T-helper 2 cell (primary cell): Measurements from ENCODE around the gene CSNK1A1.
"Not testable (repeated sequence)": the region's sequence is repeated elsewhere in the genome, so short reads cannot be mapped to it uniquely, and the experiment has no call there.

Experiments
- DNase-seq, 5 experiments: peaks; one replicate each; pipeline versions ENCODE4 v3.0.0 to v3.0.0-alpha.2; 2012 to 2022

Gene CSNK1A1

DNA sequence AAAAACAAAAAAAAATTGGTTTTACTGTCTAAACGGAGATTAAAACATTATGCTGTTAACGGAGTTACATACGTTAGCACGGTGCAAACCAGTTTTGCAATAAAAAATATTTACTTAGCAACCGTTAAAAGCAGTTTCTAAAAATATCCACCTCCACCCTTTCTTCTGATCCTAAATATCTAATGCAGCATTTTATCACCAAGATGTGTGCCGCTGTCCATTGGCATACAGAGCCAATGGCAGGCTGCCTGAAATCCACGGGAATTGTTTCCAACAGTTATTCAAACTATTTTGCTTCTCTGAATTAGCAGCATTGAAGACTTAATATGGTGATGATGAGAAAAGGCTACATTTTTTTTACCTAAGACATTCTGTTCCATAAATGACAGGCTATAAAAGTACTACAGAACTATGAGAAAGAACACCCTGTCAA, 61.6 kb downstream of the CSNK1A1 start:
- DNase-seq = no peak

DNA sequence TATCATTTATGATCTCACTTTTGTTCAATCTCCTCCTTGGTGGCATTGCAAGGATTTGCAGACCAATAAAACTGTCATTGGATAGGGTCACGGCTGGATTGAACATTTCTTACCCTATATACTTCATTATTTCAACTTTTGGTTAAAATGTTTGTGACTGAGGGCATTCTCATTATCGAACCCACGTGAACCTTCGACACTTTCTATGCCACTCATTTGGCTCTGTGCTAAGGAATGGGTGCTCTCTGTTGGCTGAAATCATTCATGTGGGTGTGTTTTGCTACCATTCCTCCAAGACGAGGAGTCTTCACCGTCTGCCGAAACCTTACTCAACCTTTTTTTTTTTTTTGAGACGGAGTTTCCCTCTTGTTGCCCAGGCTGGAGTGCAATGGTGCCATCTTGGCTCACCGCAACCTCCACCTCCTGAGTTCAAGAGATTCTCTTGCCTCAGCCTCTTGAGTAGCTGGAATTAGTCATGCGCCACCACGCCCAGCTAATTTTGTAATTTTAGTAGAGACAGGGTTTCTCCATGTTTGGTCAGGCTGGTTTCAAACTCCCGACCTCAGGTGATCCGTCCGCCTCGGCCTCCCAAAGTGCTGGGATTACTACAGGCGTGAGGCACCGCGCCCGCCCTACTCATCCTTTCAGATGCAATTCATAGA, 62.5 kb downstream of the CSNK1A1 start:
- no peak for DNase-seq

DNA sequence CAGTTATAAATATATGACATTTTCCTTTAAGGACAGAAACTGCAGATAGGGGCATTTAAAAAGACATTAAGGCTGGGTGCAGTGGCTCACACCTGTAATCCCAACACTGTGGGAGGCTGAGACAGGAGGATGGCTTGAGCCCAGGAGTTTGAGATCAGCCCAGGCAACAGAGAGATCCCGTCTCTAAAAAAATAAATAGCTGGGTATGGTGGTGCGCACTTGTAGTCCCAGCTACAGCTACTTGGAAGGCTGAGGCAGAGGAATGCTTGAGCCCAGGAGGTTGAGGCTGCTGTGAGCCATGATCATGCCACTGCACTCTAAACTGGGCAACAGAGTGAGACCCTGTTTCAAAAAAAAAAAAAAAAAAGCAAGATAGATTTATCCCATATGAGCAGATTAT, 63.6 kb downstream of the CSNK1A1 start:
- no peak for DNase-seq

DNA sequence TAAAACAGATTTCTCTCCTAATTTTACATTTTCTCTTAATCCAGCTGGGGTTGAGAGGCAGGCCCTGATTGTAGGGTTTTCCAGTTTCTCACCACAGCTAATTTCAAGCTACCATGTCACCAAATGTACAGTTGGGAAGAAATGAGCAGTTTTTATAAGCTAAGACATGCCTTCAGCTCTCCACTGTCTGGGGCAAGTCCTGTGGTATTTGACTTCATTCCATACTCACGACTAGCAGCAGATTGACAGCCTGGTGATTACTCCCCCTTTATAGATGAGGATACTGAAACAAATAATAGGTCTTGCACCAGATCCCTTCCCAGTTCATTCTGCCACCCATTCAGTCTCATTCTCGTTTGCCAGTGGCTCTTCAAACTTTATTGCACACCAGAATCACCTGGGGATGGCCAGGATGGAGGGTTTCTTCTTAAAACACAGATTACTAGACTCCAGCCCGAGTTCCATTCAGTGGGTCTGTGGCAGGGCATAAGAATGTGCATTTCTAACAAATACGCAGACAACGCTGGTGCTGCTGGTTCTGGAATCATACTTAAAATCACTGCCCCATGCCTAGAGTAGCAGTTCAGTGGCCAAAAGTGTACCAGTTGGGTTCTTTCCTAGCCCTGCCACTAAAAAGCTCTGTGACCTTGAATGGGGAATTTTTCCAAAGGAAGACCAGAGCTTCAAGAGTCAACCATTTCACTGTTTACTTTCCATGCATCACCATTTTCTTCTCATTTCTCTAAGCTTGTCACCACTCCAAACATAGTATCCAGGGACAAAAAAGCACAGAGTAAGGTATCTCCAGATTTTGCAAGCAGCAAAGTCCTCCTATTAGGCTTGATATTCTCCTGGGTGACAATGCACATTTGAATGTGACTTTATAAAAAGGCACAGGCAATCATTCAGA, 64.3 kb downstream of the CSNK1A1 start:
- no peak for DNase-seq

DNA sequence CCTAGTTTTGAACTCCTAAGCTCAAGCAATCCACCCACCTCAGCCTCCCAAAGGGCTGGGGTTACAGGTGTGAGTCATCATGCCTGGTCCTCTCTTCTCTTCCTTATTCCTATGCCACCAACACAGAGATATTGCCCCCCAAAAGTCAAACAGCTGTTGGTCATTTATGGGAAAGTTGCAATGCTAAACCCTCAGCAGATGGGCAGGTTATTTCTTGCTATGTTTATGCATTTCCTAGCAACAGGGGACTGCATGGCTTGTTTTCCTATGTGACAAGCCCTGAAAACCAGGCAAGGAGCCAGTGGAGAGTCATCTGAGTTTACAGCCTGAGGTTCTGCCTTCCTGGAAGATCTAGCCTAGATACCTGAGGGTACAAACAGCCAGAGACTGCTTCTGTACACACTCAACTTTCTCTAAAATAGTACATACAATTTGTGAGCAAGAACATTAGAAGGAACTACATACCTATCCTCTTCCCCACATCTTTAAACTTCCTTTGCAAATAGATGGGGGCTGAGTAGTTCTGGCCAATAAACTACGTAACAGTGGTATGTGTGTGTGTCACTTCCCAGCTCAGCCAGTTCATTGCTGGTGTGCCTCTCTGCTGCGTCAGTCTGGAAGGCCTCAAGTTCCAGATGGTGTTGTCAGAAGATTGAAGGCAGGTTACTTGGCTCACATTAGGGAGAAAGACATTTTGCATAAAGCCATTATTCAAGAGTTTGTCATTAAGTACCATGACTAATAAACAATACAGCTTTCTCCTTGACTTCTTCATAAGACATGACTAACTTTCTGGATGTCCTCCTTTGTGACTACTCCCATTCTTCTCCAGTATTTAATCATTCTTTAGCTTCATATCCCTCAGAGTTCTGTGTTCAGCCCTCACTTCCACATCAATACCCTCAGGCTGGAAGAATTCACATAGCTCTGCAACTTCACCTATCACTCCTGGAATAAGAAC, 65.3 kb downstream of the CSNK1A1 start:
- DNase-seq = no peak

DNA sequence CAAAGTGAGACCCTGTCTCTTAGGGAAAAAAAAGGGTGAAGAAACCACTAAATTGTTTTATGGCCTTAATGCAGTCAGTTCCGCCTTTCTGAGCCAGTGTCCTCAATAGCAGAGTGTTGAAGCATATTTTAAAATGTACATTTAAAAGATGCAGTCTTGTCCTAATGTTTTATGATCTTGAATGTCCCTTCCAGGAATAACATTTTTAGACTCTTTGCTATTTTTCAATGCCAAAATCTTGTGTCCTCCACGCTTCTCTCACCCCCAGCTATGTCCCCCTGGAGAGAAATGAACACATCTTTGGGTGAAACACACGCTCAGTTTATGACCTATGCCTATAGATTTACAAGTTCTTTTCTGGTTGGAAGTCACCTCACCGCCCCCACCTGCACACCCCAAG, 69.8 kb downstream of the CSNK1A1 start:
- no peak for DNase-seq

DNA sequence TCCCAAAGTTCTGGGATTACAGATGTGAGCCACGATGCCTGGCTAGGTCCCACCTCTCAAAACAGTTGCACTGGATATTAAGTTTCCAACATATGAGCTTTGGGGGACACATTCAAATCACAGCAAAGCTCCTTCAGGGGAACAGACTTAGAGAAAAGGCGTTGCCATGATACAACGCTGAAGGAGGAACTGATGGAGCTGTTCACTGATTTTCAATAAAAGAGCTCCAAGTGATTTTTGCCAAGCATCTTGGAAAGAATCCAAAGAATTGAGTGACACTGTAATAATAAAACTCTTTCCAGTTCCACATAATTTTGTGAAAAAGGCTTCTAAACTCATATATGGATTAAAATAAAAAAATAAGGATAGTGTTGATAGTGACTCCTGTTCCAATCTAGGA, 72.5 kb downstream of the CSNK1A1 start:
- DNase-seq = no peak

DNA sequence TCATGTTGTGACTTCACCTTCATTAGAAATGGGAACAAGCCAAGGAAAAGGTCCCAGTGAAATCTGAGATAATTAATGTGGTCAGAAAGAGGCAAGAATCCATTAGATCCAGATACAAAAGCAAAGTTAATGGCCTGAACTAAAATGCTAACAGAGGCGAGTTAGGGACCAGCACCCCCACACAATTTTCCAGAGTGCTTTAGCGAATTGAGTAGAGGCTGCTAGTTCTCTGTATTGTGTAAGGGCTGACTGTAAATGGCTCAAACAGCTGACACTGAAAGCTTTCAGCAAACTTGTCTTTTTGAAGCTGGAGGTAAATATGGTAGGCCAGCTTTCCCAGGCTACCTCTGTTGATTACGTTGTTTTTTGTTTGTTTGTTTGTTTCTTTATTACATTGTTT, 75.5 kb downstream of the CSNK1A1 start:
- no peak for DNase-seq

DNA sequence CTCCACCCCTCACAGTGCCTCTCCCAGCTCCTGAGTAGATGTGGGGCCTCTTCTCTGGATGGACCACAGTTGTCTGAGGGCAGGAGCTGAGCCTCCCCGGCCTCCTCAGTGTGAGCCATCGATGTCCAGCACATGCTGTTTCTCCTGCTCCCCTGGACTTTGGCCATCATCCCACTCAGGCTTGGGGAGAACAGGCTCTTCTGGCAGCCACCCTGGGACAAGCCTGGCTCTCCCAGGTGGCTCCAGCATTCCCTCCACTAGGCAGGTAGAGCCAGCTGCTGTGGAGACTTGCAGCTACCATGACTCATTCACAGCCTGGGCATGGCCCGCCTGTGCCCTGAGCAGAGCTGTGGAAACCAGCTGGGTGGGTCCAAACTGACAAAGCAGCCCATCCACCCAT, 77.0 kb downstream of the CSNK1A1 start:
- no peak for DNase-seq

DNA sequence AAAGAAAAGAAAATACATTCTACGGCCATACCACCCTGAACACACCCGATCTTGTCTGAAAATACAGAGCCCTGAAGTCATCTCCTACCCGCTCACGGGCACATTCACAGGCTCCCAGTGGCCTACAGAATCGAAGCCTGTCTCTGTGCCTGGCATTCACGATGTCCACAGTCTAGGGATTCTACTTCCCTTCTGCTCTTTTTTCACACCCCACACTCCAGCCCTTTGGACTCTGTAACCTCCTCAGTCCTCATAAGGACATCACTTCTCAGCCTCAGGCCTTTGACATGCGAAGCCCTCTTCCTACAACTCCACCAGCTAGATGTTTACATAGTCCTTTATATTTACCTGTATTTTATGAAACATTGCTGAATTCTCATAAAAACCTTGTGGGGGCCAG, 77.8 kb downstream of the CSNK1A1 start:
- DNase-seq = no peak

DNA sequence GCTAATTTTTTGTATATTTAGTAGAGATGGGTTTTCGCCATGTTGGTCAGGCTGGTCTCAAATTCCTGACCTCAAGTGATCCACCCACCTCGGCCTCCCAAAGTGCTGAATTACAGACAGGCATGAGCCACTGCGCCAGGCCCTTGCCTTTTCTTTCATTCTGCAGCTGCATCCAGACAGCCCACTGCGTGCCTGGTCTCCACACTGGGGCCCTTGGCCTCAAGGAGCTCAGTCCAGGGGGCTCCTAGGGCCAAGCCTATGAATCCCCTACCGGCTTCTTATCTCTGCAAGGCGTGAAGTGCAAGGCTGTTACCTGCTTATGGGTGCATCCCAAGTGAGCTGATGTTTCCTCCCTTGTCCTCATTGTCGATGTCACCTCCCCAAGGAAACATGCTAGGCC, 78.8 kb downstream of the CSNK1A1 start:
- DNase-seq = no peak

DNA sequence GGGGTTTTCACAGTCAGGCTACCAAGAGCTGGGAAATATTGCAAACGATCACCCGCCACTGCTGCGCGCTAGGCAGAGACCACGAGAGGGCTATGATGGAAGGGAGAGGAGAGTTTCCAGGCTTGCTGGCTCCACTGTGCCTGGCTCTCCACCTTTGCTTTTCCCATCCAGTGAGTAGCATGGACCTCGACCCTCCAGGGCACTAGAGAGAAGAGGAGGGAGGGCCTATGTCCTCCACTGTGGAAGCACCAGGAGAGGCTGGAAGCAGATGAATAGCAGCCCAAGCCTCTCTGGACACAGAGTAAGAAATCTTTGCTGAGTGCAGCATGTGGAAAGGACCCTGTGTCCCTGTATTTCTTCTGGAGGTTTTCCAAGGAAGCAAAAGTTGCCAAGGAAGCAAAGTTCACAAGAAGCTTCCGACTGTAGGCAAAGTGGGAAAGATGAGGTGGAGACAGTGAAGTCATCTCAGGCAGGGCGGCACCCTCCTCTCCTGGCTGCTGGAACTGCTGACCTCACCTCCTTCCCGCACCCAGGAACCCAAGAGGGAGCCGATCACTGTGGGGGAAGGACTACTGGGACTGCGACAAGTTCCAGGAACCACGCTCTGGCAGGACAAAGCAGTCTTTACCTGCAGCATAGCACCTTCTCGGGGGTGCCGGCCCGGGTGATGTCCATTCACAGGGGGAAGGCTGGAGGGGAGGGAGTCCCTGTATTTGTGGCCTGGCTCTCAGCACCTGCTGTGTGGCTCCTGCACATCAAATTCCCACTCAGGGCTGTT, 79.6 kb downstream of the CSNK1A1 start:
- no peak for DNase-seq

DNA sequence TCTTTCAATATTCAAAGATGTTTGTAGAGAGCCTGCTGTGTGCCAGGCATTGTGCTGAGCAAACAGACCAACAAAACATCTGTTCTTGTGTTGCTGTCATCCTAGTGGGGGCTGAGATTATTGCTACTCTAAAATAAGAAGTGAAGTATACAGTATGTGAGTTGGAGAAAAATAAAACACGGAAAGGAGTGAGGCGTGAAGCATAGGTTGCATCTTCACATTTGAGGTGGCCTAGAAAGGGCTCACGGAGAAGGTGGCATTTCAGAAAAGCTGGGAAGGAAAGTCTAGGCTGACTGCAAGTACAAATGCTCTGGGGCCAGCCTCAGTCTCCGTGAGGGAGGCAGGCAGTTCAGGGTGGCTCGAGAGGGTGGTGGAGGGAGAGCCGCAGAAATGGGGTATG, 80.3 kb downstream of the CSNK1A1 start:
- DNase-seq = no peak

DNA sequence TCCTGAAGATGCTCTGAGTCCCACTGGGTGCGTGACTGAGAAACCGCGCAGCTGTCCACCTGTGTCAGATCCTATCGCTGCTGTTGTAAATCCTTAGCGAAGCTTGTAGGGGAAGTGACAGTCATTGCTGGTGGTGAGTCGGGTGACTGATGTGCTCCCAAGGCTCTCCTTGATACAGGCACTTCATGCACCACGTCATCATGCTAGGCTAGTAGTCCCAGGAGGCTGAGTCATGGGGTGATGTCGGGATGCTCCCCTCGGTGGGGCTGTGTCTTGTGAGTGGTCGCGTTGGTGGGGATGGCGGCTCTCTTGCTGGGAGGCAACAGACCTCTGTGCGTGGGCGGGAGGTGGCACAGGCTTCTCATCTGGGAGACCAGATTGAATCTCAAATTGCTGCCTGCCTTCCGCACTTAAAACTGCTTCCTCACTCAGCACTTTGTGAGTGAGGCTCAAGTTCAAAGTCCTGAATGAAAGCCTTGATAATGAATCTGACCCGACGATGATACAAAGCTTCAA, 84.7 kb downstream of the CSNK1A1 start:
- no peak for DNase-seq

DNA sequence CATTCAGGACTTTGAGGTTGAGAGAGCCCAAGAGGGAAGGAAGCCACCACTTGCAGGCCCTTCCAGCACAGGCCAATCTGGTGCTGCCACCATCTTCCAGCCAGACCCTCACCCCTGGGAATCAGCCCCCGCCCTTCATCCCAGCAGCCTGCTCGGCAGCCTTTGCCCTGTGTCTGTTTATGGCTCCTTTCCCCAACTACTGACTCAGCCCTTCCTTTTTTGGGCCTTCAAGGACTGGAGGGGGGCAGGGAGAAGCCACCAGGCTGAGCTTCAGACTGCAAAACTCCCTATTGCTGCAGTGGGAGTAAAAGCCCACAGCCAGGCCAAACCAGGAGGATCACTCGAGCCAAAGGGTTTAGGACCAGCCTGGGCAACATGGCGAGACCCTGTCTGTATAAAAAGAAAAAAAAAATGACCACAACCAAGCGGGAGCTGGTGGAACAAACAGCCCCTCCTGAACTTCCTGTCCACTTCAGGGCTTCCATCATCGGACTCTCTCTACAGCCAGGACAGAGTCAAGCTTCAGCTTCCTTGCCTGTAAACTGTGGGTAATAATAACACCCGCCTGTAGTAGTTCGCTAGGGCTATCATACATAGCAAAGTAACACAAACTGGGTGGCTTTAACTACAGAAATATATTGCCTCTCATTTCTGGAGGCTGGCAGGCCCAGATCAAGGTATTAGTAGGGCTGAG, 86.3 kb downstream of the CSNK1A1 start:
- no peak for DNase-seq

DNA sequence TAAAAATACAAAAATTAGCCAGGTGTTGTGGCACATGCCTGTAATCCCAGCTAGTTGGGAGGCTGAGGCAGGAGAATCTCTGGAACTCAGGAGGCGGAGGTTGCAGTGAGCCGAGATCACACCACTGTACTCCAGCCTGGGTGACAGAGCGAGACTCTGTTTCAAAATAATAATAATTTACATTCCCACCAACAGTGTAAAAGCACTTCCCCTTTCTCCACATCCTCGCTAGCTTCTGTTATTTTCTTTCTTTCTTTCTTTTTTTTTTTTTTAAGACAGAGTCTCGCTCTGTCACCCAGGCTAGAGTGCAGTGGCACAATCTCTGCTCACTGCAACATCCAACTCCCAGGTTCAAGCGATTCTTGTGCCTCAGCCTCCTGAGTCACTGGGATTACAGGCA, 89.3 kb downstream of the CSNK1A1 start:
- not testable (repeated sequence) for DNase-seq

DNA sequence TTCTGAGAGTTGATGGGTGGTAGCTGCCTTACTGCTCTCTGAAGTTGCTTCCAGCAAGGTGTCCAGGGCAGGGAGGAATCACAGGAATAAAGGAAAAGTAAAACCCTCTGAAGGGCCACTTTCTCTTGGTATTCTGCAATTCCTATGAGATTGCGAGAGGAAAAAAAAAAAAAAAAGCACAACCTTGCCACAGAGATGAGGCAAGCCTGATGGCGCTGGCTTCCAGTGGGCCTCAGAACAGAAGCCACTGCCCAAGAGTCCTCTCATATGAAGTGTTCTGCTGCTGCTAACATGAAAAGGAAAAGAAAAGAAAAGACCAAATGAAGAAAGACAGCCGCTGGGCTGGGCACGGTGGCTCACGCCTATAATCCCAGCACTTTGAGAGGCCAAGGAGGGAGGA, 91.3 kb downstream of the CSNK1A1 start:
- DNase-seq = no peak

DNA sequence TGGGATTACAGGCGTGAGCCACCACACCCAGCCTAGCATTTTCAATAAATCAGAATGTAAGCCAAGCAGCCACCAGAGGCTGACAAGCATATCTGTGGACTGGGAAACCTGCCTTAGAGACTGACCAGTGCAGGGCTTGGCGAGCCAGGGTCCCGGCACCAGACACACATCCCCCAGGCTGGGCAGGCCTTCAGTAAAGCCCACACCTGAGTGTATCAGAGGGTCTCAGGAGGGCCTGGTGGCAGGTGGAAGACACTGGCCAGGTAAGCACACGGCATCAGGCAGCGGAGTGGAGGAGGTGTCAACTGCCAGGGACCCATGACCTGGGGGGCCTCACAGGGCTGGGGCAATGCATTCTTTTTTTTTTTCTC, 93.9 kb downstream of the CSNK1A1 start:
- no peak for DNase-seq

DNA sequence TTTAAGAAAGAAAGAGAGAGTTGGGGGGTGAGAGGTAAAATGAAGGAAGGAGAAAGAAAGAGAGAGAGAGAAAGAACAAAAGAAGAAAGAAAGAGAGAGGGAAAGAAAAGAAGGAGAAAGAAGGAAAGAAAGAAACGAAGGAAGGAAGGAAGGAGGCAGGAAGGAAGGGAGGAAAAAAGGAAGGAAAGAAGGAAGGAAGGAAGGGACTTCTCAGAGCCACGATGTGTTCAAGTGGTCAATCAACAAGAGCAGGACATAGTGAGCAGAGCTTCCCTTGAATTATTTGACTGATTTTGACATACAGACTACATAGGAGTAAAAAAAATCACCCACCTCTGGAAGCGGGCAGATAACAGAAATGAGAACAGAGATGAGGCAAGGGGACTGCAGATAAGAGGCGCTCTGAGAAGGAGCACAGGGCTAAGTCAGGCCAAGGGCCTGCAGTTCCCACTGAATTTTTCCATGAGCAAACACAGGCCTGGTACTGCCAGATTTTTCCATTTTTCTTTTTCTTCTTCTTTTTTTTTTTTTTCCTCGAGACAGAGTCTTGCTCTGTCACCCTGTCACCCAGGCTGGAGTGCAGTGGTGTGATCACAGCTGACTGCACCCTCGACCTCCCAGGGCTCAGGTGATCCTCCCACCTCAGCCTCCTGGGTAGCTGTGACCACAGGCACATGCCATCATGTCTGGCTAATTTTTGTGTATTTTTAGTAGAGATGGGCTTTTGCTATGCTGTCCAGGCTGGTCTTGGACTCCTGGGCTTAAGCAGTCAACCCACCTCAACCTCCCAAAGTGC, 94.4 kb downstream of the CSNK1A1 start:
- no peak for DNase-seq

DNA sequence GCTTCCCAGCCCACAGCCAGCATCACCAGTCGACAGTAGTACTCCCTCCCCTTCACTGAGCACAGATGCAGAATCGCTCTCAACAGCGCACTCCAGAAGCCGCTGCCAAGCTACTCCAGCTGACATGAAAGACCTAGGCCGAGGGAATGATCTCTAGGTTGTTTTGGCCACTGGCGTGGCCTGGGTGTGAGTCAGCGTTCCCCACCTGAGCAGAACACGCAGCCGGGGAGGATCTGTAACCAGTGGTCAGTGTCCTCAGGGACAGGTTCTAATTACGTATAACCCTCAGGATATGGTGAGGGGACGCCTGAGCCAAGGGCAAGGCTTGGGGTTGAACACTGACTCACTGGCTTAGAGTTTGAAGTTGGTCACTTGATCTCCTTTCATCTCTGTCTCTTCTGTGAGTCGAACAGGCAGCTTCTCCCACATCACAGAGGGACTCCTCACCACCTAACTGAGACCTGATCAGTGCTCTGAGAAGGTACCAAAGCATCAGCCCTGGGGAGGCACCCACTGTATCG, 95.3 kb downstream of the CSNK1A1 start:
- DNase-seq = no peak
